Pancreas (tissue), 10 donors: Measurements from ENCODE around the gene MTF1. TPM values are rescaled to one million over a fixed set of nuclear protein-coding genes. Genes with fewer than 3 reads are reported as not detected.
"Not testable (repeated sequence)": the region's sequence is repeated elsewhere in the genome, so short reads cannot be mapped to it uniquely, and the experiment has no call there.

Source experiments
- ATAC-seq, 4 donors: fragments of 200-7000 bp; cut with Tn5 transposase; one replicate each; pipeline versions ENCODE4 v1.8.0 to v1.9.1; 2020; ENCODE audit warnings: mild to moderate bottlenecking in 4 of 4, moderate library complexity in 4 of 4
- DNase-seq, 6 donors: peaks; one replicate each; pipeline ENCODE4 v3.0.0-alpha.2; 2020
- FAIRE-seq: peaks from 2 replicates; lab custom pipeline; 2012; peaks lifted over from hg19 to GRCh38; lab: Jason Lieb, UNC
- H3K27ac ChIP-seq, 4 donors: fragments of 200-600 bp; sonication (generic); 1 replicate in 3 of 4; 2 replicates in 1 of 4; pipeline versions ENCODE4 v1.5.0 to v1.8.0; 2020
- H3K27me3 ChIP-seq, 4 donors: fragments of 200-600 bp; one replicate each; pipeline ENCODE4 v1.8.0; 2021
- H3K36me3 ChIP-seq, 3 donors: fragments of 200-600 bp; sonication (generic) in 1 of 3; one replicate each; pipeline versions ENCODE4 v1.5.0 to v1.8.0; 2020 to 2021
- H3K4me1 ChIP-seq, 3 donors: fragments of 200-600 bp; one replicate each; pipeline ENCODE4 v1.8.0; 2021
- H3K4me3 ChIP-seq, 4 donors: fragments of 200-600 bp; sonication (generic) in 2 of 4; one replicate each; pipeline versions ENCODE4 v1.5.0 to v1.8.0; 2020 to 2021
- H3K9me3 ChIP-seq, 4 donors: fragments of 200-600 bp; one replicate each; pipeline ENCODE4 v1.8.0; 2021
- CTCF ChIP-seq, 4 donors: fragments of 200-600 bp; sonication (generic) in 3 of 4; IDR thresholded peaks; one replicate each; pipeline versions ENCODE4 v1.5.0 to v1.8.0; 2021; ENCODE audit warnings: antibody characterized with exemption in 4 of 4
- WGBS, 2 donors: extraction: QIAGEN DNeasy Blood & Tissue Kit; methylation state at CpG; one replicate each; pipeline ENCODE4 v1.1.7; 2013; 5-methylcytosine and 5-hydroxymethylcytosine counted together
- intact Hi-C, 3 donors: fragments of 100-400 bp; cut with DNase I; formaldehyde crosslinking; loops; one replicate each; pipeline versions ENCODE4 v1.11.1 to v1.14.2; 2022
- polyA plus RNA-seq, 2 donors: library from polyadenylated mRNA; stranded (reverse); fragments of 200-250 nt; gene quantifications; one replicate each; pipeline ENCODE4 v1.2.3, GENCODE V29; 2013
- total RNA-seq, 6 donors: library from RNA; stranded (reverse); fragmentation: NEBNext Ultra II Directional in 4 of 6; extraction: Animal tissue kit (Norgen Biotek cat#: 25700) in 4 of 6; gene quantifications; one replicate each; pipeline versions ENCODE4 v1.2.1 to v1.2.4, GENCODE V29; 2021 to 2023
- donor health status: healthy with polysubstance abuse.
- donor health status: DM: no; HTN: no; CAD: no; lungs with moderate emphysema.
- donor health status: DM: no; HTN: no; CAD: no.
- donor health status: control.
- donor health status: control.
- donor health status: Bipolar disorder and iron deficiency.
- donor health status: DM: yes; HTN: yes; CAD: no.
- donor health status: DM: no; HTN: no; CAD: no.
- donor health status: DM: no; HTN: no; CAD: no.
- donor health status: DM: yes; HTN: yes; CAD: no.

Gene MTF1
- total RNA-seq (10 to 100 TPM in 2 of 6 donors, 1 to 10 TPM in 4; 6.2 to 13.5 (median 8.0) TPM), polyA plus RNA-seq (1 to 10 TPM; 1.4 to 2.0 TPM)

GRCh38 chr1:37859507-37860345 is at the start of gene MTF1:
Gene MTF1, minus strand, starts transcription at chr1:37859592. Its CDS starts 1,934 bp downstream, at chr1:37857658.
- Histone ChIP-seq H3K4me1 (peaks cover 8 to 14% (median 12%) of the 10 kb centered on the region in 3 donors), H3K27ac (peak within 1 kb of the TSS; percentile 65 to 91 (median 75)), H3K9me3 (no peaks in the 10 kb centered on the region), H3K4me3 (peak within 1 kb of the TSS; percentile 54 to 94 (median 79)), H3K27me3 (no peaks in the 10 kb centered on the region), H3K36me3 (peaks cover 0 to 3% (median 0%) of the 10 kb centered on the region in 3 donors)
- ATAC-seq (peak; percentile 98 to 100 (median 98)), DNase-seq (peak; percentile 95 to 99 (median 96)), FAIRE-seq (peak; percentile 71)
- 0% methylated on average over 55 to 61 of the region's 61 CpGs for WGBS, 2 donors
- peak; percentile 84 to 95 (median 90) for TF ChIP-seq CTCF (IDR thresholded peaks at IDR 0.05)
- intact Hi-C loops: no loop called here

- intact Hi-C loops, H3K4me1 ChIP-seq, H3K9me3 ChIP-seq, H3K4me3 ChIP-seq, DNase-seq, FAIRE-seq, ATAC-seq, H3K27me3 ChIP-seq, H3K27ac ChIP-seq, H3K36me3 ChIP-seq: not testable (repeated sequence)
- 97 to 98% methylated on average over 10 of the region's 10 CpGs for WGBS, 2 donors
Measured at GRCh38 chr1:37908531-37908930, 49.1 kb upstream of the MTF1 start.

- H3K27ac ChIP-seq, H3K36me3 ChIP-seq, H3K4me3 ChIP-seq, intact Hi-C loops, H3K27me3 ChIP-seq, ATAC-seq, FAIRE-seq, DNase-seq, H3K4me1 ChIP-seq, H3K9me3 ChIP-seq: not testable (repeated sequence)
- 96% methylated on average over 6 of the region's 6 CpGs for WGBS, 2 donors
Measured at GRCh38 chr1:37907416-37908125, 48.2 kb upstream of the MTF1 start.

GRCh38 chr1:37906591-37906990 is 47.2 kb upstream of the MTF1 start:
- FAIRE-seq, H3K9me3 ChIP-seq, H3K36me3 ChIP-seq, DNase-seq, H3K4me3 ChIP-seq, H3K27me3 ChIP-seq, H3K27ac ChIP-seq, ATAC-seq, H3K4me1 ChIP-seq, intact Hi-C loops: not testable (repeated sequence)
- 95 to 97% methylated on average over 3 of the region's 3 CpGs for WGBS, 2 donors

GRCh38 chr1:37905727-37906126 is 46.3 kb upstream of the MTF1 start:
- Histone ChIP-seq H3K27me3 (no peaks in the 10 kb centered on the region), H3K9me3 (no peaks in the 10 kb centered on the region), H3K4me1 (no peaks in the 10 kb centered on the region), H3K36me3 (no peaks in the 10 kb centered on the region), H3K4me3 (no peak overlapping the region), H3K27ac (no peak overlapping the region)
- ATAC-seq (no peak), DNase-seq (no peak), FAIRE-seq (no peak)
- 98 to 100% methylated on average over 1 of the region's 1 CpG for WGBS, 2 donors
- TF ChIP-seq CTCF (IDR thresholded peaks at IDR 0.05): no peak
- intact Hi-C loops: no loop called here

GRCh38 chr1:37903921-37904320 is 44.5 kb upstream of the MTF1 start:
- H3K4me3 ChIP-seq, DNase-seq, H3K36me3 ChIP-seq, FAIRE-seq, H3K4me1 ChIP-seq, H3K9me3 ChIP-seq, intact Hi-C loops, H3K27me3 ChIP-seq, ATAC-seq, H3K27ac ChIP-seq: not testable (repeated sequence)
- 95 to 96% methylated on average over 6 of the region's 6 CpGs for WGBS, 2 donors
